Measurements from ENCODE around the gene MAD2L2. TPM values are rescaled to one million over a fixed set of nuclear protein-coding genes. Genes with fewer than 3 reads are reported as not detected.

The MAD2L2 gene
- total RNA-seq, 5 donors from 2014 or later (not counting 1 experiment from before 2014, with no cell fraction given): 22.4 to 28.5 (median 24.0) TPM

GRCh38 chr1:11654939-11655808, 25.8 kb downstream of the MAD2L2 start:
- Histone ChIP-seq H3K27ac (ENCODE audit: low read length) (no peak overlapping the region), H3K36me3 (ENCODE audit: control insufficient read depth in 2 of 2, extremely low read depth in 1 of 2, insufficient read depth in 1 of 2, low read length in 1 of 2) (peaks cover 0 to 16% of the 10 kb centered on the region in 2 donors), H3K4me3 (ENCODE audit: control insufficient read depth in 1 of 2, extremely low read depth in 1 of 2, low read length in 1 of 2) (peak overlapping the region; percentile 47 to 66), H3K4me1 (ENCODE audit: control insufficient read depth in 1 of 2, extremely low read depth in 1 of 2, insufficient read depth in 2 of 2, low read length in 2 of 2) (peaks cover 8 to 39% of the 10 kb centered on the region in 2 experiments), H3K27me3 (replicated peaks in 1 of 2; ENCODE audit: control insufficient read depth in 2 of 2, extremely low read depth in 1 of 2, insufficient read depth in 2 of 2, low read length in 1 of 2) (peaks cover 0 to 2% of the 10 kb centered on the region in 2 experiments), H3K9me3 (no peaks in the 10 kb centered on the region)
- H3K27ac Mint-ChIP-seq: peak overlapping the region in 1 of 2 donors; percentile 44
- H3K9me3 Mint-ChIP-seq: no peaks in the 10 kb centered on the region
- ChIA-PET CTCF (interaction anchor here (0.7 to 5.6 kb wide), 6 partner anchors 9 to 341 kb away, joined by 3 to 56 read pairs (median 6); partner anchors contain the start of gene FBXO6 (in 1 of the 2)), POLR2A (interaction anchor here in 1 of 2 donors (0.6 to 0.7 kb wide), 2 partner anchors 100 to 1550 kb away, joined by 5 to 8 read pairs; no protein-coding TSS in a partner anchor)
- H3K4me1 Mint-ChIP-seq: peaks cover 23 to 34% (median 31%) of the 10 kb centered on the region in 3 donors
- no peaks in the 10 kb centered on the region for H3K27me3 Mint-ChIP-seq
- peak in 1 of 35 experiments; percentile 30 for DNase-seq
- H3K4me3 Mint-ChIP-seq: peak overlapping the region; percentile 69 to 81 (median 75)
- peaks cover 4% of the 10 kb centered on the region for H3K36me3 Mint-ChIP-seq
- 8% methylated on average over 22 of the region's 45 CpGs for WGBS (ENCODE audit: insufficient coverage)
- peak; percentile 29 to 41 (median 30) for ATAC-seq (replicated peaks in 1 of 4)

DNA sequence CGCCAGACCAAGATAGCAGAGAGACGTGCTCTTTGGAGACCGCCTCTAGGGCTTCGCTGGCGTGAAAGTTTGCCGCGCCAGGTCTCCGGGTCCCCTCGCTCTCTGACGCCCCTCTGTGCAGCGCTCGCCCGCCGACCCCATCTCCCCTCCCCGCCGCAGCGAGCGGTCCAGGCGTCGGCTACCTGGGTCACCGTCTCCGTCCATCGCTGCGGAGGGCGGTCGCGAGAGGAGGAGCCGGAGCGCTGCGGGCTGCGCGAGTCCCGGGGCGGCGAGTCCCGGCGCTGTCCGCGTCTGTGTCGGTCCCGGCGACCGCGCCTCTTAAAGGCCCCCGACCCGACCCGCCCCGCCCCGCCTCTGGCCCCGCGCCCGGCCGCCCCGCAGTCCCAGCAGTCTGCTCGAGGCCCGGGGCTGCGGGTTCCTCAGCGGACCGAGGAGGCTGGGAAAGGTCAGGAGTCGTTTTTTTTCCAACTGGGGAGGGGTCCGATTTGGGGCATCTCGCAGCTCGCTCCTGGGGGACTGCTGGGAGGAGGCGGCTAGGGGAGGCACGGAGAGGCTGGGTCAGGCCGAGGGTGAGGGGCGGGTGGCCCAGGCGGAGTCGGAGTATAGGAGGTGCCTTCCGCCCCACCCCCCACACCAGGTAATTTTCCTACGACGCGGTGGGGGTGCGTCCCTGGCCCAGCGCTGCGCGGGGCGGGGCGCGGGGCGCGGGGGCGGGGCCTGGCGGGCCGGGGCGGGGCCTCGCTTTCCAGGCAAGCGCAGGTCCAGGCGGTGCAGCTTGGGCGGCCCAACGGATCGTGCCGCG, 26.6 kb downstream of the MAD2L2 start, which contains the start of the genes FBXO2 and FBXO44:
Gene FBXO2, minus strand, starts transcription at position 293 of the 802 bp plus-strand sequence. Its CDS starts 89 bp downstream, at position 204.
Gene FBXO44, plus strand, starts transcription at position 741 of the 802 bp plus-strand sequence. CDS start 959 bp downstream, outside the sequence.
- CTCF ChIA-PET: interaction anchor here (0.7 to 5.6 kb wide), 4 partner anchors 9 to 65 kb away, joined by 3 to 56 read pairs (median 4); partner anchors contain the start of gene FBXO6 (in 1 of the 2)
- Histone ChIP-seq H3K27me3 (replicated peaks in 1 of 2; ENCODE audit: control insufficient read depth in 2 of 2, extremely low read depth in 1 of 2, insufficient read depth in 2 of 2, low read length in 1 of 2) (peaks cover 0 to 9% of the 10 kb centered on the region in 2 experiments), H3K36me3 (ENCODE audit: control insufficient read depth in 2 of 2, extremely low read depth in 1 of 2, insufficient read depth in 1 of 2, low read length in 1 of 2) (peaks cover 0 to 12% of the 10 kb centered on the region in 2 donors), H3K4me3 (ENCODE audit: control insufficient read depth in 1 of 2, extremely low read depth in 1 of 2, low read length in 1 of 2) (peak within 1 kb of the TSS; percentile 66 to 68), H3K4me1 (ENCODE audit: control insufficient read depth in 1 of 2, extremely low read depth in 1 of 2, insufficient read depth in 2 of 2, low read length in 2 of 2) (peaks cover 10 to 47% of the 10 kb centered on the region in 2 experiments), H3K27ac (ENCODE audit: low read length) (peak within 1 kb of the TSS; percentile 38), H3K9me3 (no peaks in the 10 kb centered on the region)
- Mint-ChIP-seq H3K9me3 (no peaks in the 10 kb centered on the region), H3K4me1 (peaks cover 30 to 42% (median 38%) of the 10 kb centered on the region in 3 donors), H3K27me3 (no peaks in the 10 kb centered on the region), H3K4me3 (peak within 1 kb of the TSS; percentile 70 to 81 (median 75)), H3K27ac (peak within 1 kb of the TSS in 1 of 2 donors; percentile 64), H3K36me3 (no peaks in the 10 kb centered on the region)
- POLR2A ChIA-PET: interaction anchor here in 1 of 2 donors (0.7 kb wide), 1 partner anchor 1550 kb away, joined by 5 read pairs; no protein-coding TSS in a partner anchor
- peak in 32 of 35 experiments; percentile 15 to 76 (median 52) for DNase-seq
- WGBS (ENCODE audit: insufficient coverage): 20% methylated on average over 80 of the region's 94 CpGs
- peak; percentile 78 to 87 (median 84) for ATAC-seq (replicated peaks in 1 of 4)

DNA sequence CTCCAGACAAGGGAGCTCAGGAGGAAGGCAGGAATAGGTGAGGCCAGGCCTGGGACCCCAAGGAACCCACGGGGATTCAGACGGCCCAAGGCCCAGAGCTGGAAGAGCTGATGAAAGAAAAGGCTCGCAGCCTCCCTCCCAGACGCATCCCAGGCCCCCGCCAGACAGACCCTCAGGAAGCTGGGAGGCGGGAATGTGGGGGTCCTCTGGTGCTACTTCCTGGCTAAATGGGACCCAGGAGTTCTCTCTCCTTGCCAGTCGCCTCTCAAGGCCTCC, 27.1 kb downstream of the MAD2L2 start:
- DNase-seq (no peak), ATAC-seq (replicated peaks in 1 of 4) (no peak)
- Mint-ChIP-seq H3K27me3 (no peaks in the 10 kb centered on the region), H3K27ac (no peak overlapping the region), H3K36me3 (no peaks in the 10 kb centered on the region), H3K4me1 (peaks cover 30 to 44% (median 40%) of the 10 kb centered on the region in 3 donors), H3K9me3 (no peaks in the 10 kb centered on the region), H3K4me3 (peak overlapping the region; percentile 59 to 75 (median 62))
- H3K9me3 ChIP-seq: no peaks in the 10 kb centered on the region
- ChIA-PET CTCF (interaction anchor here in 1 of 2 donors (1.0 to 5.6 kb wide), 2 partner anchors 10 to 66 kb away, joined by 3 to 56 read pairs; partner anchors contain the start of gene FBXO6), POLR2A (no interaction called here)
- H3K4me3 ChIP-seq (ENCODE audit: control insufficient read depth in 1 of 2, extremely low read depth in 1 of 2, low read length in 1 of 2): no peak overlapping the region
- H3K27ac ChIP-seq (ENCODE audit: low read length): no peak overlapping the region
- peaks cover 10 to 52% of the 10 kb centered on the region in 2 experiments for H3K4me1 ChIP-seq (ENCODE audit: control insufficient read depth in 1 of 2, extremely low read depth in 1 of 2, insufficient read depth in 2 of 2, low read length in 2 of 2)
- H3K27me3 ChIP-seq (replicated peaks in 1 of 2; ENCODE audit: control insufficient read depth in 2 of 2, extremely low read depth in 1 of 2, insufficient read depth in 2 of 2, low read length in 1 of 2): peaks cover 0 to 9% of the 10 kb centered on the region in 2 experiments
- peaks cover 0 to 11% of the 10 kb centered on the region in 2 donors for H3K36me3 ChIP-seq (ENCODE audit: control insufficient read depth in 2 of 2, extremely low read depth in 1 of 2, insufficient read depth in 1 of 2, low read length in 1 of 2)
- WGBS (ENCODE audit: insufficient coverage): 90% methylated on average over 7 of the region's 7 CpGs

DNA sequence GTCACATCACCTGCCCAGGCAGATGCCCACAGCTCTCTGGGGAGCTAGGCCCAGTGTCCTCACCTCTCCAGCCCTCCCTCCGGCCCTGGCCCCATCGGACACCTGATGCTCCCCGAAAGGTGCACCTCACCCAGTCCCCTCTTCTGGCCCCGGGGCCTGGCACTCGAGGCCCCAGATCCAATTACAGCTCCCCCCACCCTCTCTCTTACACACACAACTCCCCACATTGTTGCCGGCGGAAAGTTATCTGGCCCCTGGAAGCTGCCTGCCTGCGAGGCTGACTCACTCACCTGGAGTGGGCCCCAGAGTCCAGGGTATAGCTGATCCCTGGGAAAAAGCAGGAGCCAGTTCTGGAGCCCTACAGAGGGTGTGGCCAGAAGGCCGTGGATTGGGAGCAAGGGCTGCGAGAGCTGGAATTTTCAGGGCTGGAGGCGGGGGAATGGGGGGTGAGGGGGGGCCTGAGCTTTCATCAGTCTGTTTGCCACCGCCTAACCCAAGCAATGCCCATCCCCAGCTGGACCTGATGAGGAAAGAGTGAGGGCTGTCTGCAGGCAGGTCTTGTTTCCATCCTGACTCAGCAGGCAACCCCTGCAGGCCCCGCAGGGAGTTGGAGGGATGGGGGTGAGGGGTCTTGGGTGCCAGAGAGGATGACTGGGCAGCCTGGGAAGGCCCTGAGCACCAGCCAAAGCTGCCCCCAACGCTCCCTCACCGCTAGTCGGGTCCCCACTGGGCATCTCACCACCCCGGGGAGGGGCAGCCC, 27.7 kb downstream of the MAD2L2 start:
- Histone ChIP-seq H3K27ac (ENCODE audit: low read length) (no peak overlapping the region), H3K4me1 (ENCODE audit: control insufficient read depth in 1 of 2, extremely low read depth in 1 of 2, insufficient read depth in 2 of 2, low read length in 2 of 2) (peaks cover 10 to 55% of the 10 kb centered on the region in 2 experiments), H3K9me3 (no peaks in the 10 kb centered on the region), H3K4me3 (ENCODE audit: control insufficient read depth in 1 of 2, extremely low read depth in 1 of 2, low read length in 1 of 2) (no peak overlapping the region), H3K27me3 (replicated peaks in 1 of 2; ENCODE audit: control insufficient read depth in 2 of 2, extremely low read depth in 1 of 2, insufficient read depth in 2 of 2, low read length in 1 of 2) (peaks cover 0 to 9% of the 10 kb centered on the region in 2 experiments), H3K36me3 (ENCODE audit: control insufficient read depth in 2 of 2, extremely low read depth in 1 of 2, insufficient read depth in 1 of 2, low read length in 1 of 2) (peaks cover 0 to 8% of the 10 kb centered on the region in 2 donors)
- Mint-ChIP-seq H3K4me1 (peaks cover 30 to 47% (median 42%) of the 10 kb centered on the region in 3 donors), H3K36me3 (no peaks in the 10 kb centered on the region), H3K27me3 (no peaks in the 10 kb centered on the region), H3K27ac (peak overlapping the region in 1 of 2 donors; percentile 55), H3K9me3 (no peaks in the 10 kb centered on the region), H3K4me3 (peak overlapping the region; percentile 59 to 75 (median 62))
- 87% methylated on average over 12 of the region's 17 CpGs for WGBS (ENCODE audit: insufficient coverage)
- CTCF ChIA-PET: interaction anchor here (0.6 to 5.6 kb wide), 3 partner anchors 23 to 66 kb away, joined by 3 to 56 read pairs (median 3); no protein-coding TSS in a partner anchor
- POLR2A ChIA-PET: interaction anchor here in 1 of 2 donors (0.6 kb wide), 1 partner anchor 496 kb away, joined by 4 read pairs; no protein-coding TSS in a partner anchor
- no peak for ATAC-seq (replicated peaks in 1 of 4)
- no peak for DNase-seq

DNA sequence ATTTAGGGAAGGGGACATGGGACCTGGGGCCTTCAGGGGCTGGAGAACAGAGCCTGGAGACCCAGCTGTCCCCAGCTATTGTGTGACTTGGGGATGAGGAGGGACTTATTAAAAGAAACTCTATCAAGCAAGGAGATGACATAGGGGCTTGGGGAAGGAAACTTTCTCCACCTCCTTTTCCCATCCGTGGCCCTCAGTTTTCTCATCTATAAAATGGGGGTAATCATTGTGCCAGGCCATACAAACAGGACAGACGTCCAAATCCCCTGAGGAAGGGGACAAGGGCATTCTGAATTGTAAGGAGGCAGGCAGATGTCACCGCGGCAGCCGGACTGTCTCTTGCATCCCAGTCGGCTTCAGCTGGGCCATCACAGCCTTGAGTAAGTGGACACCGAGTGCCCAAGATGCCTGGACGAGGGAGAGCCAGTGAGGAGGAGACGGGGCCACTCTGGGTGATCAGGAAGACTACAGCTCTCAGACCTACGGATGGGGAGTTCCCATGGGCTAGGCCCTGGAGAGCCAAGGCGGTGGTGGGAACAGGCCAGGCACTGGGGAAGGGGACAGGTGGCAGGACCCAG, 28.7 kb downstream of the MAD2L2 start:
- Mint-ChIP-seq H3K4me3 (peak overlapping the region; percentile 39 to 84 (median 39)), H3K9me3 (no peaks in the 10 kb centered on the region), H3K27me3 (no peaks in the 10 kb centered on the region), H3K36me3 (no peaks in the 10 kb centered on the region), H3K4me1 (peaks cover 30 to 47% (median 39%) of the 10 kb centered on the region in 3 donors), H3K27ac (peak overlapping the region in 1 of 2 donors; percentile 28)
- Histone ChIP-seq H3K4me1 (ENCODE audit: control insufficient read depth in 1 of 2, extremely low read depth in 1 of 2, insufficient read depth in 2 of 2, low read length in 2 of 2) (peaks cover 10 to 55% of the 10 kb centered on the region in 2 experiments), H3K9me3 (no peaks in the 10 kb centered on the region), H3K27me3 (replicated peaks in 1 of 2; ENCODE audit: control insufficient read depth in 2 of 2, extremely low read depth in 1 of 2, insufficient read depth in 2 of 2, low read length in 1 of 2) (peaks cover 0 to 9% of the 10 kb centered on the region in 2 experiments), H3K27ac (ENCODE audit: low read length) (no peak overlapping the region), H3K4me3 (ENCODE audit: control insufficient read depth in 1 of 2, extremely low read depth in 1 of 2, low read length in 1 of 2) (no peak overlapping the region), H3K36me3 (ENCODE audit: control insufficient read depth in 2 of 2, extremely low read depth in 1 of 2, insufficient read depth in 1 of 2, low read length in 1 of 2) (peaks cover 0 to 7% of the 10 kb centered on the region in 2 donors)
- 100% methylated on average over 9 of the region's 11 CpGs for WGBS (ENCODE audit: insufficient coverage)
- CTCF ChIA-PET: interaction anchor here (0.6 to 5.6 kb wide), 3 partner anchors 24 to 71 kb away, joined by 3 to 56 read pairs (median 5); no protein-coding TSS in a partner anchor
- POLR2A ChIA-PET: no interaction called here
- DNase-seq: no peak
- ATAC-seq (replicated peaks in 1 of 4): no peak
